A549 (cell line): ENCODE measurements around the gene DSCAML1. TPM values are rescaled to one million over a fixed set of nuclear protein-coding genes. Genes with fewer than 3 reads are reported as not detected.

Experiments used
- ATAC-seq, 2 experiments: fragments of 200-7000 bp in 1 of 2; fragments of >200 bp in 1 of 2; cut with Nextera tagmentation in 1 of 2; cut with Tn5 transposase in 1 of 2; 3 replicates each; pipeline versions ENCODE4 v1.8.0 to v1.9.1; 2018 to 2020; ENCODE audit warnings: mild to moderate bottlenecking in 1 of 2, moderate library complexity in 1 of 2
- CTCF ChIA-PET: fragments of 300-600 bp; sonication (Branson Sonifier 250); formaldehyde crosslinking; extraction: SDS; loops from one replicate; lab custom pipeline; 2021; ENCODE audit warnings: antibody characterized with exemption, inconsistent platforms; lab: Yijun Ruan, JAX
- POLR2A ChIA-PET: fragments of 350-600 bp; formaldehyde crosslinking; extraction: SDS; loops from one replicate; lab custom pipeline; 2021; ENCODE audit warnings: antibody characterized with exemption, inconsistent platforms; lab: Yijun Ruan, JAX
- DNase-seq, 2 experiments: peaks; one replicate each; pipeline versions ENCODE4 v3.0.0 to v3.0.0-alpha.2; 2011 to 2016; ENCODE audit warnings: low read depth in 1 of 2, low spot score in 1 of 2
- FAIRE-seq: peaks from 2 replicates; lab custom pipeline; 2011; peaks lifted over from hg19 to GRCh38; lab: Jason Lieb, UNC
- H3K27ac ChIP-seq, 2 experiments: fragments of >200 bp; sonication (Bioruptor Twin); formaldehyde crosslinking; 3 replicates each; pipeline ENCODE4 v1.5.1; 2016 to 2017
- H3K4me1 ChIP-seq: fragments of >200 bp; sonication (Bioruptor Twin); formaldehyde crosslinking; 3 replicates; pipeline ENCODE4 v1.6.1; 2016
- H3K4me2 ChIP-seq: fragments of >200 bp; sonication (Bioruptor Twin); formaldehyde crosslinking; 3 replicates; pipeline ENCODE4 v1.6.1; 2016
- H3K4me3 ChIP-seq: fragments of >200 bp; sonication (Bioruptor Twin); formaldehyde crosslinking; 3 replicates; pipeline ENCODE4 v1.5.1; 2016
- H3K9me3 ChIP-seq: fragments of >200 bp; sonication (Bioruptor Twin); formaldehyde crosslinking; 3 replicates; pipeline ENCODE4 v1.6.1; 2016
- BCL3 ChIP-seq: fragments of >200 bp; sonication (Bioruptor Twin); formaldehyde crosslinking; IDR thresholded peaks from 3 replicates; pipeline ENCODE4 v1.6.1; 2016
- BHLHE40 ChIP-seq: IDR thresholded peaks from 2 replicates; pipeline ENCODE4 v1.6.1; 2012; ENCODE audit warnings: low read depth, low read length, inconsistent platforms
- CBX2 ChIP-seq: fragments of 200-600 bp; sonication (generic); IDR thresholded peaks from 2 replicates; pipeline ENCODE4 v1.6.1; 2016; ENCODE audit warnings: low read depth, mild to moderate bottlenecking, borderline replicate concordance
- CHD4 ChIP-seq: fragments of 200-600 bp; sonication (generic); IDR thresholded peaks from 2 replicates; pipeline ENCODE4 v1.6.1; 2016; ENCODE audit warnings: antibody characterized with exemption, mild to moderate bottlenecking, borderline replicate concordance
- ESRRA ChIP-seq: fragments of 150-350 bp; IDR thresholded peaks from 2 replicates; pipeline ENCODE4 v1.6.1; 2014; ENCODE audit warnings: mild to moderate bottlenecking, low read length, borderline replicate concordance
- FOXS1 ChIP-seq: fragments of 250-450 bp; sonication (Bioruptor Pico); IDR thresholded peaks from 2 replicates; pipeline ENCODE4 v1.5.0; 2020; ENCODE audit warnings: mild to moderate bottlenecking, moderate library complexity
- GATA3 ChIP-seq: IDR thresholded peaks from 2 replicates; pipeline ENCODE4 v1.6.1; 2012; ENCODE audit warnings: borderline replicate concordance
- HOXB13 ChIP-seq: fragments of 250-450 bp; sonication (Bioruptor Pico); IDR thresholded peaks from 2 replicates; pipeline ENCODE4 v1.5.0; 2020; ENCODE audit warnings: low read depth, mild to moderate bottlenecking, moderate library complexity
- HOXB5 ChIP-seq: fragments of 250-450 bp; sonication (Bioruptor Pico); IDR thresholded peaks from 2 replicates; pipeline ENCODE4 v1.5.0; 2020; ENCODE audit warnings: mild to moderate bottlenecking, moderate library complexity
- JUNB ChIP-seq: fragments of >200 bp; sonication (Bioruptor Twin); formaldehyde crosslinking; IDR thresholded peaks from 2 replicates; pipeline ENCODE4 v1.6.1; 2016
- KDM5A ChIP-seq: fragments of 200-600 bp; sonication (generic); IDR thresholded peaks from 2 replicates; pipeline ENCODE4 v1.6.1; 2016; ENCODE audit warnings: antibody characterized with exemption, mild to moderate bottlenecking
- MAX ChIP-seq: IDR thresholded peaks from 2 replicates; pipeline ENCODE4 v1.6.1; 2012
- NFE2L2 ChIP-seq: fragments of 150-350 bp; conservative IDR thresholded peaks from 2 replicates; pipeline ENCODE4 v1.6.1; 2014; ENCODE audit warnings: low read length
- NPAS2 ChIP-seq: fragments of 250-450 bp; sonication (Bioruptor Pico); IDR thresholded peaks from 2 replicates; pipeline ENCODE4 v1.8.0; 2022; ENCODE audit warnings: mild to moderate bottlenecking, moderate library complexity, borderline replicate concordance
- RCOR1 ChIP-seq: fragments of 150-350 bp; IDR thresholded peaks from 2 replicates; pipeline ENCODE4 v1.6.1; 2014; ENCODE audit warnings: antibody characterized with exemption, low read length, low read depth
- RFX5 ChIP-seq: fragments of 450-650 bp; IDR thresholded peaks from 2 replicates; pipeline ENCODE4 v1.7.1; 2014; ENCODE audit warnings: antibody characterized with exemption, mild to moderate bottlenecking, moderate library complexity
- TFCP2L1 ChIP-seq: fragments of 250-450 bp; sonication (Bioruptor Pico); IDR thresholded peaks from 2 replicates; pipeline ENCODE4 v1.5.0; 2021; ENCODE audit warnings: mild to moderate bottlenecking
- ZFP36 ChIP-seq: fragments of 450-650 bp; IDR thresholded peaks from 2 replicates; pipeline ENCODE4 v1.6.1; 2014; ENCODE audit warnings: borderline replicate concordance; ENCODE audit not compliant: partially characterized antibody
- ZNF302 ChIP-seq: fragments of 250-450 bp; sonication (Bioruptor Pico); IDR thresholded peaks from 2 replicates; pipeline ENCODE4 v1.9.0; 2021; ENCODE audit warnings: inconsistent platforms, mild to moderate bottlenecking, moderate library complexity
- ZSCAN20 ChIP-seq: fragments of 250-450 bp; sonication (Bioruptor Pico); IDR thresholded peaks from 2 replicates; pipeline ENCODE4 v1.8.0; 2022; ENCODE audit warnings: mild to moderate bottlenecking, moderate library complexity
- WGBS: methylation state at CpG from one replicate; pipeline ENCODE4 v1.1.6; 2017; ENCODE audit errors: missing lambda C conversion rate; 5-methylcytosine and 5-hydroxymethylcytosine counted together
- polyA plus RNA-seq, 4 experiments: library from polyadenylated mRNA; depleted of rRNA in 3 of 4; stranded (reverse); fragments of >200 nt; fragmentation: RNase III in 1 of 4; extraction: RNeasy Plus Mini Kit Qiagen cat#74134 plus additional on column Dnase treatment in 1 of 4; gene quantifications; 2 replicates in 3 of 4; 3 replicates in 1 of 4; pipeline ENCODE4 v1.2.3, GENCODE V29; 2011 to 2017

Gene DSCAML1
- polyA plus RNA-seq, 2 of the 4 experiments (the other 2 are of a cell fraction): 0.12 to 0.31 TPM

- Histone ChIP-seq H3K27ac (no peak overlapping the region), H3K4me2 (no peak overlapping the region), H3K9me3 (no peaks in the 10 kb centered on the region), H3K4me1 (no peaks in the 10 kb centered on the region), H3K4me3 (no peak overlapping the region)
- ATAC-seq (no peak), FAIRE-seq (no peak), DNase-seq (no peak)
- POLR2A ChIA-PET: no interaction called here
- 67% methylated on average over 9 of the region's 9 CpGs for WGBS
- no peak for TF ChIP-seq RCOR1
- CTCF ChIA-PET: interaction anchor here (1.5 kb wide), 1 partner anchor 363 kb away, joined by 4 read pairs; no protein-coding TSS in a partner anchor
These were observed 212.8 kb downstream of the DSCAML1 start for GRCh38 chr11:117584056-117584830.

DNA sequence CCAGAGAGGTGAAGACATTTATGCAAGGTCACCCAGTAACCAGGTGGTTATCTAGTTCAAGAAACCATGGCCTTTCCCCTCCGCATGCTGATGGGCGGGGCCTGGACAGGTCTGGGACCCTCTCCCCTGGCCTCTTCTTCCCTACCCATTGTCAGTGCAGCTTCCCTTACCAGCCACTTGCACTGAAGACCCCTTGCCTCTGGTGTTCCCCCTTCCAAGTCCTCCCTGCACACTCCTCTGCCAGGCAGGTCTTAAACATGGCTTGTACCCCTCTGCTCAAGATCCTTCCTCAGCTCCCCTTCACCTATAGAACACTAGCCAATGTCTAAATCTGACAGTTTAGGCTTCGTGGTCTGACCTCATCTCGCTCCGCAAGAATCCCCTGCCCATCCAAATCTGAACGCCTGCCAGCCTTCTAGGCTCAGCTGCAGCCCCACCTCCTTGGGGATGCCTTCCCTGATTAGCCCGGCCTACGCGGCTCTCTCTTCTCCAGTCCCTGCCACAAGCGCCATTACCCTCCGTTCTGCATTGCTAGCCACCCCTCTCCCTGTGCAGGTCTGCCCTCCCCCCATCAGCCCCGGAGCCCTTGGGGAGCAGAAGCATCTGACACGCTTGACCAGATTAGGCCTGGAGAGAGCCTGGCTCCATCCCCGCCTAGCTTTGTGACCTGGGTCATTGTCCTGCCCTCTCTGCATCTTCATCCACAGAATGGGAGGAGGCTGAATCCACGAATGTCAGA lies 213.8 kb downstream of the DSCAML1 start:
- H3K4me3 ChIP-seq: no peak overlapping the region
- ATAC-seq (no peak), DNase-seq (no peak), FAIRE-seq (no peak)
- no peaks in the 10 kb centered on the region for H3K4me1 ChIP-seq
- CTCF ChIA-PET: interaction anchor here (1.5 kb wide), 1 partner anchor 364 kb away, joined by 4 read pairs; no protein-coding TSS in a partner anchor
- no peak overlapping the region for H3K4me2 ChIP-seq
- no peak overlapping the region for H3K27ac ChIP-seq
- no peak for TF ChIP-seq HOXB13 (CRISPR knock-in tag)
- WGBS: 85% methylated on average over 14 of the region's 15 CpGs
- POLR2A ChIA-PET: no interaction called here
- H3K9me3 ChIP-seq: no peaks in the 10 kb centered on the region

- no peak for ATAC-seq
- TF ChIP-seq TFCP2L1 (CRISPR knock-in tag) (no peak), JUNB (no peak), BHLHE40 (no peak), NPAS2 (CRISPR knock-in tag) (no peak)
- no peak for DNase-seq
- FAIRE-seq: no peak
- ChIA-PET CTCF (interaction anchor here (1.0 kb wide), 1 partner anchor 12 kb away, joined by 3 read pairs; no protein-coding TSS in a partner anchor), POLR2A (no interaction called here)
- Histone ChIP-seq H3K4me1 (no peaks in the 10 kb centered on the region), H3K4me2 (no peak overlapping the region), H3K27ac (no peak overlapping the region), H3K9me3 (no peaks in the 10 kb centered on the region), H3K4me3 (no peak overlapping the region)
- WGBS: 71% methylated on average over 6 of the region's 6 CpGs
These were observed 214.6 kb downstream of the DSCAML1 start for GRCh38 chr11:117582433-117582832.

- no peak overlapping the region for H3K27ac ChIP-seq
- TF ChIP-seq HOXB5 (CRISPR knock-in tag) (no peak), NFE2L2 (no peak), ESRRA (no peak), HOXB13 (CRISPR knock-in tag) (no peak), FOXS1 (no peak), KDM5A (no peak), MAX (no peak), ZNF302 (no peak), RCOR1 (no peak), ZFP36 (no peak), CBX2 (no peak), BCL3 (no peak), RFX5 (no peak), GATA3 (no peak), CHD4 (no peak), ZSCAN20 (CRISPR knock-in tag) (no peak)
- no peak for ATAC-seq
- WGBS: 54% methylated on average over 6 of the region's 6 CpGs
- H3K4me3 ChIP-seq: no peak overlapping the region
- H3K9me3 ChIP-seq: no peaks in the 10 kb centered on the region
- no peak overlapping the region for H3K4me2 ChIP-seq
- FAIRE-seq: no peak
- ChIA-PET CTCF (no interaction called here), POLR2A (no interaction called here)
- no peak for DNase-seq
- no peaks in the 10 kb centered on the region for H3K4me1 ChIP-seq
These were observed 216.2 kb downstream of the DSCAML1 start for GRCh38 chr11:117580866-117581265.
